Stomach (tissue), 4 donors: Measurements from ENCODE around the gene EPS8L2.

Experiments used
- EP300 ChIP-seq: sonication (generic); formaldehyde crosslinking; IDR thresholded peaks from one replicate; pipeline ENCODE4 v1.6.1; 2017; ENCODE audit warnings: antibody characterized with exemption
- TF ChIP-seq, protein P1 (sequence below), 7 experiments: fragments of 450-650 bp in 4 of 7; fragments of 200-600 bp in 3 of 7; sonication (generic) in 3 of 7; IDR thresholded peaks; one replicate each; pipeline ENCODE4 v1.5.1; 2016 to 2019; ENCODE audit warnings: antibody characterized with exemption in 7 of 7, control low read depth in 2 of 7, mild to moderate bottlenecking in 1 of 7

DNA sequence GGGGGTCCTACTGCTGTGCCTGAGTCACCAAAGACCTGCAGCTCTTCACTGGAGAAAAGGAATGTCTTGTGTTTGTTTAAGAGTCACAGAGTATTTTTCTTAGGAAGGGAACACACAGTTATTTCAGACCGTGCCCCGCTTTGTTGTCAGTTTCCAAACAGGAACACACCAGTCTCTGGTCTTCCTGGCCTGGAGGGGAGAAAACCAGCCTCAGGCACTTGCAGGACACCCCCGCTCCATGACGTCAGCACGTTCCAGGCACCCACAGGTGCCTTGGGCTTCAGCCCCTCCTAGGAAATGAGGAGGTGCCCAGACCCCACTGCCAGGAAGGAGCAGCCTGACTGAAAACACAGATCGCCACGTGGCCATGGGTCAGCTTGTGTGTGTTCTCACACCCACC is 16.4 kb upstream of the EPS8L2 start:
- TF ChIP-seq, protein P1, sequence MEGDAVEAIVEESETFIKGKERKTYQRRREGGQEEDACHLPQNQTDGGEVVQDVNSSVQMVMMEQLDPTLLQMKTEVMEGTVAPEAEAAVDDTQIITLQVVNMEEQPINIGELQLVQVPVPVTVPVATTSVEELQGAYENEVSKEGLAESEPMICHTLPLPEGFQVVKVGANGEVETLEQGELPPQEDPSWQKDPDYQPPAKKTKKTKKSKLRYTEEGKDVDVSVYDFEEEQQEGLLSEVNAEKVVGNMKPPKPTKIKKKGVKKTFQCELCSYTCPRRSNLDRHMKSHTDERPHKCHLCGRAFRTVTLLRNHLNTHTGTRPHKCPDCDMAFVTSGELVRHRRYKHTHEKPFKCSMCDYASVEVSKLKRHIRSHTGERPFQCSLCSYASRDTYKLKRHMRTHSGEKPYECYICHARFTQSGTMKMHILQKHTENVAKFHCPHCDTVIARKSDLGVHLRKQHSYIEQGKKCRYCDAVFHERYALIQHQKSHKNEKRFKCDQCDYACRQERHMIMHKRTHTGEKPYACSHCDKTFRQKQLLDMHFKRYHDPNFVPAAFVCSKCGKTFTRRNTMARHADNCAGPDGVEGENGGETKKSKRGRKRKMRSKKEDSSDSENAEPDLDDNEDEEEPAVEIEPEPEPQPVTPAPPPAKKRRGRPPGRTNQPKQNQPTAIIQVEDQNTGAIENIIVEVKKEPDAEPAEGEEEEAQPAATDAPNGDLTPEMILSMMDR (IDR thresholded peaks at IDR 0.05) = no peak
- no peak for TF ChIP-seq EP300
